Femur (tissue), 1 donor: Measurements from ENCODE around the gene CD70.
"Not testable (repeated sequence)": the region's sequence is repeated elsewhere in the genome, so short reads cannot be mapped to it uniquely, and the experiment has no call there.

ENCODE experiments used
- DNase-seq: peaks from one replicate; pipeline ENCODE4 v3.0.0-alpha.2; 2017

CD70 gene, protein sequence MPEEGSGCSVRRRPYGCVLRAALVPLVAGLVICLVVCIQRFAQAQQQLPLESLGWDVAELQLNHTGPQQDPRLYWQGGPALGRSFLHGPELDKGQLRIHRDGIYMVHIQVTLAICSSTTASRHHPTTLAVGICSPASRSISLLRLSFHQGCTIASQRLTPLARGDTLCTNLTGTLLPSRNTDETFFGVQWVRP

DNA sequence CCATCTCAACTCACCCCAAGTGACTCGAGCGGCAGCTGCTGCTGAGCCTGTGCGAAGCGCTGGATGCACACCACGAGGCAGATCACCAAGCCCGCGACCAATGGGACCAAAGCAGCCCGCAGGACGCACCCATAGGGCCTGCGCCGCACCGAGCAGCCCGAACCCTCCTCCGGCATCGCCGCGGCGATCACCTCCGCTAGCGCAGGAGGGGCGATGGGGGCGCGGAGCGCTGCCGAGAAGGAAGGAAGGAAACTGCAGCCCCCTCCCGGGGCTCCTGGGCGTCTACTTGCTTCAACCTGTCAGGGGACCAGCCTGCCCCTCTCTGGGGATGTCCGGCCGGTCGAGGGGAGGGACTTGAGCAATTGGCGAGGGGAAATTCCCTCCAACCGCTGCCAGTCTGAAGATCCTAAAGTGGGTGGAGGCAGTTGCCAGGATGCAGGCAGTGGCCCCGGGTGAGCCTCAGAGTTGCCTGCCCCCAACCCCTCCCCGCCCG lies at the start of gene CD70:
Gene CD70 (minus strand): TSS at position 324 of the 493 bp plus-strand sequence. CDS start 148 bp downstream, at position 176.
- no peak for DNase-seq

- DNase-seq, result not testable (repeated sequence)
Measured at GRCh38 chr19:6640333-6640732, 49.4 kb upstream of the CD70 start.

- no peak for DNase-seq
Measured at GRCh38 chr19:6639439-6639838, 48.5 kb upstream of the CD70 start.

DNA sequence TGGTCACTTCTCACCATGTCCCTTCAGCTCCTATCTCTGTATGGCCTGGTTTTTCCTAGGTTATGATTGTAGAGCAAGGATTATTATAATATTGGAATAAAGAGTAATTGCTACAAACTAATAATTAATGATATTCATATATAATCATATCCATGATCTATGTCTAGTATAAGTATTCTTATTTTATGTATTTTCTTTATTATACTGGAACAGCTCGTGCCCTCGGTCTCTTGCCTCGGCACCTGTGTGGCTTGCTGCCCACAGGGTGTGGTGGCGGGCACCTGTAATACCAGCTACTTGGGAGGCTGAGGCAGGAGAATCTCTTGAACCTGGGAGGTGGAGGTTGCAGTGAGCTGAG lies 42.5 kb upstream of the CD70 start:
- DNase-seq, result not testable (repeated sequence)

- DNase-seq, result peak; percentile 72
Measured at GRCh38 chr19:6632747-6633455, 42.0 kb upstream of the CD70 start.

DNA sequence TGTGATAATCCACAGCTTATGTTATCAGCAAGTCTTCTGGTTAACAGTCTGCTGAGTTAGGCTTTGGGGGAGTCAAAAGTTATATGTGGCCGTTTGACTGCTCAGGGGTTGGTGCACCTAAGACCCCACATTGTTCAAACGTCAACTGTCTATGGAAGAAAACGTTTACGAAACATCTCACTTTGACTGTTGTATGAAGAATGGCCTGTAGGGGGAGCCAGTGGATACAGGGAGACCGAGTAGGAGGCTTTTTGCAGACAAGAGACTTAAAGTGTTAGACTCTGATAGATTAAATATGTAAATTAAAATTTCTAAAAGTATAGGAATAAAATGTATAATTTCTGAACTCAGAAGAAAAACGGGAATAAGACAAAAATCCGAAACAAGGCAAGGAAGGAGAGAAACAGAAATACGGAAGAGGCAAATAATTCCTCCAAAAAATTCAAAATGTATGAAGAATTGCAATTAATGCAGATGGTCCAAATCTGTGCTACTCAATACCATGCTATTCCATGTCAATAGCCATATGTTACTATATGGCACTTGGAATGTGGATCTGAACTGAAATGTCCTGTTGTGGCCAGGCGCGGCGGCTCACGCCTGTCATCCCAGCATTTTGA lies 41.2 kb upstream of the CD70 start:
- DNase-seq, result peak; percentile 71

DNA sequence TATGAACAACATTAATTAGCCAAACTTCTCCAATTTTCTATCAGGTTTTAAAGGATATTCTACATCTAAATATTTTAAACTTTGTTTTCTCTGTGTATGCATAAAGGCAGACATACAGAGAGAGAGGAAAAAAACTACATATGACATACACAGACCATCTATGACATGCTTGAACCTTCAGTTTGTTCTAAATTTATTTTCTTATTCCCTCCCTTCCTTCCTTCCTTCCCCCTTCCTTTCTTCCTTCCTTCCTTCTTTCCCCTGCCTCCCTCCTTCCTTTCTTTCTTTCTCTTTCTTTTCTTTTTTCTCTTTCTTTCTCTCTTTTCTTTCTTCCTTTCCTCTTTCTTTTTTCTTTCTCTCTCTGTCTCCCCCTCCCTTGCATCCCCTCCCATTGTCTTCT lies 35.8 kb upstream of the CD70 start:
- DNase-seq, result no peak

DNA sequence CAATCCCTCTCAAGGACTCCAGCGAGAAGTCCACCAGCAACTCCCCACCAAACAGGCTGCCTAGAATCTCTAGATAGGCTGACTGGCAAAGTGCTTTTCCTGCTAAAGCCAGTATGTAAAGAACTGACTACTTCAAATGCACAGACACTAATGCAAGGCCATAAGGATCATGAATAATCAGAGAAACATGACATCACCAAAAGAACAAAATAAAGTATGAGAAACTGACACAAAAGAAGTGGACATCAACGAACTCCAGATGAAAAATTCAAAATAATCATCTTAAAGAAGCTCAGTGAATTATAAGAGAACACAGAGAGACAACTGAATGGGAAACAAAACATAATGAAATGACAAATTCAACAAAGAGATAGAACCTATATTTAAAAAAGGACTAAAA lies 26.4 kb upstream of the CD70 start:
- no peak for DNase-seq

GRCh38 chr19:6616011-6616410 lies 25.1 kb upstream of the CD70 start:
- no peak for DNase-seq

GRCh38 chr19:6613711-6614110 lies 22.8 kb upstream of the CD70 start:
- DNase-seq, result no peak

DNA sequence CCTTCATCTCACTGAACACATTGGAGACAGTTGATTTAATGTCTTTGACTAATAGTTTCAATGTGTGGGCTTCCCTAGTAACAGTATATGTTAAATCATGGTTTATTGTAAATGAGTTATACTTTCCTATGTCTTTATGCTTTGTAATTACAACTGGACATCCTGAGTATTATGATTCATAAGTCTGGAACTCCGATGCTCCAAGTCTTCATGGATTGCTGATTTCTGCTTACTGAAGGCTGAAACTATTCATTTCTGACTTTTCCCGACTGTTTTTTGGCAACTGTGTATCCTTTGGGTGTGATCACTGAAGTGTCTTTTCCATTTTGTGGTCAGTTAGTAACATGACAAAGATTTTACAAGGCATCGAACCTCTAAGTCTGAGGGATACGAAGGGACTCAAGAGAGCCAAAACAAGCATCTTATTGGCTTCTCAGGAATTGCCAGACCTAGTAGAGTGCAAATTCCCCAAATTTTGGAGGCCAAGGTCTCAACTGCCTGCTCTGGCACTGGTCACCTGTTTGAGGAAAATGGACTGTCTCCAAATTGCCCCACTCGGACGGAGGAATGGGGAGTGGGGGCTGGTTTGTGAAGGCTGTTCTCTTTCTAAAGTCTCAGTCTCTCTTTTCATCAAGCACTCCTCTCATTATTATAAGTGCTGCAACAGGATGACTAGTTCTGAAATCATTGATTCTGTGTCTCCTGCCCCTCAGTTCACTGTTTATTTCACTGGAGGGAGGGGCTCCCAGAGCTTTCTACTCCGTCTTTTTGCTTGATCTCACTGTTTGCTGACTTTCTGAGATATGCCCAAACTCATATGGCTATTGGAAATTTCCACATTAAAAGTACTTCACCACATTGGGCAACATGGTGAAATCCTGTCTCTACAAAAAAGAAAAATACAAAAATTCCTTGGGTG lies 20.2 kb upstream of the CD70 start:
- peak; percentile 63 for DNase-seq

- DNase-seq, result peak; percentile 25
Measured at GRCh38 chr19:6608940-6609339, 18.0 kb upstream of the CD70 start.

DNA sequence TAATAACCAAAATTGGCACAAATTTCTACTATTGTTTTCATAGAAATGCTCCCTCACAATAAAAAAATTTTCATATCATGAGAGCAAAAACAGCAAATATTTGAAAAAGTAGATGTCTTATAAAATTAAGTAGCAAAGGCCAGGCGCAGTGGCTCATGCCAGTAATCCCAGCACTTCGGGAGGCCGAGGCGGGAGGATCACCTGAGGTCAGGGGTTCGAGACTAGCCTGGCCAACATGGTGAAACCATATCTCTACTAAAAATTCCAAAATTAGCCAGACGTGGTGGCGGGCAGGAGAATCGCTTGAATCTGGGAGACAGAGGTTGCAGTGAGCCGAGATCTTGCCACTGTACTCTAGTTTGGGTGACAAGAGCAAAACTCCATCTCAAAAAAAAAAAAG lies 17.2 kb upstream of the CD70 start:
- not testable (repeated sequence) for DNase-seq

GRCh38 chr19:6606276-6607070 lies 15.5 kb upstream of the CD70 start:
- not testable (repeated sequence) for DNase-seq

DNA sequence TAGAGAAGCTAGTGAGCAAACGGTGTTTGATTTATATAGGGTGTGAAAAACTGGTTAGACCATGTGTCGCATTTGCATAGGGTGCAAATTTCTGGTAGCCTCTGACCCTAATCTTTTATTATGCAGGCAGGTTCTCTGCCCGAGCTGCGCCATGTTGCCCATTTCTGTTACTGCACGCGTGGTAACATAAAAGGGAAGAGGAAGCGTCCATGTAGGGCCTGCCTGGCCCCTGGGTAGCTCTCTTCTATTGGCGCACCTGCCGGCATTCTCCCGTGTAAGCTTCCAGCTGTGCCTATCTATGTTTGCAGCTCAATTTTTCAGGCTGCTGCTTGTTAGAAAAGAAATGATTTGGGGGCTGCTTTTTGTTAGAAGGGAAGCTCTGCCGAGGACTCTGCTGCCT lies 14.0 kb upstream of the CD70 start:
- no peak for DNase-seq

GRCh38 chr19:6602729-6603114 lies 11.8 kb upstream of the CD70 start:
- DNase-seq, result no peak

GRCh38 chr19:6601537-6602052 lies 10.6 kb upstream of the CD70 start:
- not testable (repeated sequence) for DNase-seq

DNA sequence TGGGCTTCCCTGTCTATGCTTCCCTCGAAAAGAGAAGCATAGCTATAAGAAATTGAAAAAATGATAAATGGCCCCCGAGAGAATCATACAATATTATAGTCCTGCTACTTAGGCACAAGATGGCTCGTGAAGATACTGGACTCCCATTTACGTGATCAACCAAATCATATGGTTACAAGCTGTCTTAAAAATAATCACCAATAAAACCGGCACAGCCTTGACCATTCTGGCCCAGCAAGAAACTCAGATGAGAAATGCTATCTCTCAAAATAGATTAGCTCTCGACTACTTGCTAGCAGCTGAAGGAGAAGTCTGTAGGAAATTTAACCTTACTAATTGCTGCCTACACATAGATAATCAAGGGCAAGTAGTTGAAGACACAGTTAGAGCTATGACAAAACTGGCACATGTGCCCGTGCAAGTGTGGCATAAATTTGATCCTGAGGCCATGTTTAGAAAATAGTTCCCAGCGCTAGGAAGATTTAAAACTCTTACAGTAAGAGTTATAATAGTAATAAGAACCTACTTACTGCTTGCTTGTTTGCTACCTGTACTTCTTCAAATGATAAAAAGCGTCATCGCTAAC lies 10.1 kb upstream of the CD70 start:
- DNase-seq, result not testable (repeated sequence)

GRCh38 chr19:6599866-6600454 lies 9.0 kb upstream of the CD70 start:
- no peak for DNase-seq

GRCh38 chr19:6598254-6598892 lies 7.4 kb upstream of the CD70 start:
- not testable (repeated sequence) for DNase-seq
